PFSK-1 (cell line): Measurements from ENCODE around the gene OGA.

Experiments
- FOXP2 ChIP-seq: optimal IDR thresholded peaks from 2 replicates; pipeline ENCODE3; 2011; ENCODE audit warnings: borderline replicate concordance, control low read depth, inconsistent platforms; ENCODE audit not compliant: insufficient read depth; ENCODE audit errors: extremely low read length, extremely low read depth
- POLR2AphosphoS5 ChIP-seq: IDR thresholded peaks from 2 replicates; pipeline ENCODE4 v1.6.1; 2012; ENCODE audit warnings: low read depth, mild to moderate bottlenecking, control low read depth, low read length, moderate library complexity
- REST ChIP-seq, 2 experiments: IDR thresholded peaks; 2 replicates each; pipeline versions ENCODE4 v1.6.1 to v1.8.0; 2011 to 2012; ENCODE audit warnings: low read depth in 2 of 2, low read length in 2 of 2, control low read depth in 1 of 2, inconsistent platforms in 1 of 2, mild to moderate bottlenecking in 1 of 2, moderate library complexity in 1 of 2; ENCODE audit not compliant: insufficient read depth in 1 of 2
- SIN3A ChIP-seq: IDR thresholded peaks from 2 replicates; pipeline ENCODE4 v1.6.1; 2012; ENCODE audit warnings: mild to moderate bottlenecking, low read length, moderate library complexity, borderline replicate concordance; ENCODE audit not compliant: insufficient read depth
- TAF1 ChIP-seq: IDR thresholded peaks from 2 replicates; pipeline ENCODE4 v1.6.1; 2012; ENCODE audit warnings: low read length, control low read depth, borderline replicate concordance; ENCODE audit not compliant: insufficient read depth

- TF ChIP-seq SIN3A (no peak), TAF1 (no peak), REST (IDR thresholded peaks at IDR 0.05; ENCODE audit: insufficient read depth in 1 of 2, low read depth in 2 of 2, low read length in 2 of 2) (no peak), POLR2AphosphoS5 (no peak; the same call in 1 of the 2 replicates), FOXP2 (no peak)
Observed at GRCh38 chr10:101816913-101817336, 1.3 kb downstream of the OGA start.
